GM19043 (cell line): ENCODE data around the gene PLPPR3.
"Not testable (repeated sequence)": the region's sequence is repeated elsewhere in the genome, so short reads cannot be mapped to it uniquely, and the experiment has no call there.

Source experiments
- ATAC-seq: cut with Tn5 transposase; IDR thresholded peaks from one replicate; pipeline ENCODE4 v1.9.1; 2021; ENCODE audit warnings: low read depth; ENCODE audit not compliant: unreplicated experiment

PLPPR3 gene

GRCh38 chr19:853614-854220 lies 32.0 kb upstream of the PLPPR3 start:
- not testable (repeated sequence) for ATAC-seq

DNA sequence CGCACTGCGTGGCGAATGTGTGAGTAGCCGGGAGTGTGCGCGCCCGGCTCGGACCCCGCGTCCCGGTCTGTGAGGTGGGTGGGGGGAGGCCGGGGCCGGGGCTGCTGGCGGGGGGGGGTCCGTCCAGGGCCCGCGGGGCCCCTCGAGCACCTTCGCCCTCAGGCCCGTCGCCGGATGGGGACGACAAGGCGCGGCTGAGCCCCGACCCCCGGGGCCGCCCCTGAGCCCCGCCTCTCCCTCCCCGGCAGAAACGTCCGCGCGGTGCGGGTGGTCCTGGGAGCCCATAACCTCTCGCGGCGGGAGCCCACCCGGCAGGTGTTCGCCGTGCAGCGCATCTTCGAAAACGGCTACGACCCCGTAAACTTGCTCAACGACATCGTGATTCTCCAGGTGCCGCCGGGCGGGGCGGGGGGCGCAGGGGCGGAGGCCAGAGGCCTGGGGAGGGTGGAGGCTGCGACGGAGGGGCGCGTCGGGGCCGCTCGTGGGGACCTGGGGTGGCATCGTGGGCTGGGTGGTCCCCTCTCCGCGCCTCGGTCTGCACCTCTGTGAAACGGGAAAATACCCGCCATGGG lies 31.3 kb upstream of the PLPPR3 start:
- ATAC-seq: no peak

DNA sequence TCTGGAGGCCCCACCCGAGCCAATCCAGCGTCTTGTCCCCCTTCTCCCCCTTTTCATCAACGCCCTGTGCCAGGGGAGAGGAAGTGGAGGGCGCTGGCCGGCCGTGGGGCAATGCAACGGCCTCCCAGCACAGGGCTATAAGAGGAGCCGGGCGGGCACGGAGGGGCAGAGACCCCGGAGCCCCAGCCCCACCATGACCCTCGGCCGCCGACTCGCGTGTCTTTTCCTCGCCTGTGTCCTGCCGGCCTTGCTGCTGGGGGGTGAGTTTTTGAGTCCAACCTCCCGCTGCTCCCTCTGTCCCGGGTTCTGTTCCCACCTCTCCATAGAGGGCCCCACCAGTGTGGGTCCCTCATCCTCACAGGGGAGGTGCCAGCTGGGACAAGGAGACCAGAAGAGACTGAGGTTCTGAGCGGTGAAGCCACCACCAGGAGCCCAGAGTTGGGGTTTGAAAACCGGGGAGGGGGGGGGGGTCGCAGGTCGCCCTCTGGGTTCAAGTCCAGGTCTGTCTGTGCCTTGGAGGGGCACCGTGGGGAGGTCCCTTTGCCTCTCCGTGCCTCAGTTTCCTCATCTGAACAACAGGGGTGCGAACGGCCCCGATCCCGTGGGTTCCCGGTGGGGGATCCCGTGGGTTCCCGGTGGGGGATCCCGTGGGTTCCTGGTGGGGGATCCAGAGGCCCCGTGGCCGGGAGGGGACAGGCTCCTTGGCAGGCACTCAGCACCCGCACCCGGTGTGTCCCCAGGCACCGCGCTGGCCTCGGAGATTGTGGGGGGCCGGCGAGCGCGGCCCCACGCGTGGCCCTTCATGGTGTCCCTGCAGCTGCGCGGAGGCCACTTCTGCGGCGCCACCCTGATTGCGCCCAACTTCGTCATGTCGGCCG lies 30.6 kb upstream of the PLPPR3 start, which contains the start of gene ELANE:
Gene ELANE (plus strand): TSS at position 168 of the 878 bp plus-strand sequence. CDS start 26 bp downstream, at position 194.
- no peak for ATAC-seq

- ATAC-seq: no peak
Observed at GRCh38 chr19:850979-851335, 29.2 kb upstream of the PLPPR3 start.

DNA sequence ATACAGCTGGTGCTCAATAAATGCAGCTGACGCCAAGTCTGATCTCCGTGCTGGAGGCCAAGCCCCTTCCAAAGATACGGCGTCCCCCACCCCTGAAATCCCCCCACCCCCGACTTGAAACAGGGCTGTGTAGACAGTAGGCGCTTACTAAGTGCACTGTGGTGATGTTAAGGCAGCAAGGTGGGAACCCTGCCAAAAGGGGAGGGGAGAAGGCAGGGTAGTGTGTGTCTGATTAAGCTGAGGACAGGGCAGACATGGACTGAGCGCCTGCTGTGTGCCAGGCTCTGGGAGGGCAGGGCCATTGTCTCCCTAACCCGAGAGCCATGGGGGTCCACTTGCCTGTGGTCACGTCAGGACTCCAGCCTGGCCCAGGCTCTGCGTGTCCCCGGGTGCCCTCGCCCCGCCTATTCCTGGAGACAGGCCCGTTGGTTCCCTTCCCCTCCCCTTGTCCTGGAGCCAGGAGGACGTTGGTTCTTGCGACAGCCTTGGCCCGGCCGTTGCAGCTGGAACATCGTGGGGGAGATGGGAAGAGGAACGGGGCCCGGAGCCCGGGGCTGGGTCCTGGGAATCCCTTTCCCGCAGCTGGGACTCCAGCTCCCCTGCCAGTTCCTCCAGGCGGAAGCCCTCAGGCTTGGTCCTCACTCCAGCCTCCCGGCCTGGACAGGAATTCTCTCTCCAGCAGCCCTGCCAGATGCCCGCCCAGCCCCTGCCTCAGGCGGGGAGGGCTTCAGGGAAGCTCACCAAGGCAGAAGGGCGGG lies 28.6 kb upstream of the PLPPR3 start:
- ATAC-seq: no peak

DNA sequence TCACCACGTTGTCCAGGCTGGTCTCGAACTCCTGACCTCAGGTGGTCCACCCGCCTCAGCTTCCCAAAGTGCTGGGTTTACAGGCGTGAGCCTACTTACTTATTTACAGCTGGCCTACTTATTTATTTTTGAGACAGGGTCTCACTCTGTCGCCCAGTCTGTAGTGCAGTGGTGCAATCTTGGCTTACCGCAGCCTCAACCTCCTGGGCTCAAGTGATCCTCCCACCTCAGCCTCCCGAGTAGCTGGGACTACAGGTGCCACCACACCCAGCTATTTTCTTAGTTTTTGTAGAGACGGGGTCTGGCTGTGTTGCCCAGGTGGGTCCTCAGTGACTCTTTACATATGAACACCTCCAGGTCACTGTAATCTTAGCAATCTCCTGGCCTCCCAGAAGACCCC lies 27.4 kb upstream of the PLPPR3 start:
- not testable (repeated sequence) for ATAC-seq

DNA sequence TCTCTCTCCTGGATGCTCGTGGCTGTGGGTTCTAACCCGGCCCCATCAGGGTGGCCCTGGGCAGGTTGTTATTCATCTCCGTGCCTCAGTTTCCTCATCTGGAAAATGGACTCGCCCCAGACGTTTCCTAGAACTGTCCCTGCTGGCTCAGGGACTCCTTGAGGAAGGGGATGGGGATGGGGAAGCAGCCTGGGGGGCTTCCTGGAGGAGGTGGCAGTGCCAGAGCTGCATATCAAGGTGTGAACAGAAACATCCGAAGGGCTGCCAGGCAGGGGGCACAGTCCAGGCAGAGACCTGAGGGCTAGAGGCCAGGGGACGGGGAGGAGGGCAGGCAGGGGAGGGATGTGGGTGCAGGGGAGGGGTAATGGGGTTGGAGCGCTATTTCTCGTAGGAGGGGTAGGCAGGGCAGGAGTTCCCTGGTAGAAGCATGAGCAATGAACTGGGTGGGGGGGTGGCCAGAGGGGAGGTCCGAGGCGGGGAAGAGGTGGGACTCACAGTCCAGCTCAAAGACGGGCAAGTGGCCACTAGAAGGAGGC lies 26.7 kb upstream of the PLPPR3 start:
- no peak for ATAC-seq

DNA sequence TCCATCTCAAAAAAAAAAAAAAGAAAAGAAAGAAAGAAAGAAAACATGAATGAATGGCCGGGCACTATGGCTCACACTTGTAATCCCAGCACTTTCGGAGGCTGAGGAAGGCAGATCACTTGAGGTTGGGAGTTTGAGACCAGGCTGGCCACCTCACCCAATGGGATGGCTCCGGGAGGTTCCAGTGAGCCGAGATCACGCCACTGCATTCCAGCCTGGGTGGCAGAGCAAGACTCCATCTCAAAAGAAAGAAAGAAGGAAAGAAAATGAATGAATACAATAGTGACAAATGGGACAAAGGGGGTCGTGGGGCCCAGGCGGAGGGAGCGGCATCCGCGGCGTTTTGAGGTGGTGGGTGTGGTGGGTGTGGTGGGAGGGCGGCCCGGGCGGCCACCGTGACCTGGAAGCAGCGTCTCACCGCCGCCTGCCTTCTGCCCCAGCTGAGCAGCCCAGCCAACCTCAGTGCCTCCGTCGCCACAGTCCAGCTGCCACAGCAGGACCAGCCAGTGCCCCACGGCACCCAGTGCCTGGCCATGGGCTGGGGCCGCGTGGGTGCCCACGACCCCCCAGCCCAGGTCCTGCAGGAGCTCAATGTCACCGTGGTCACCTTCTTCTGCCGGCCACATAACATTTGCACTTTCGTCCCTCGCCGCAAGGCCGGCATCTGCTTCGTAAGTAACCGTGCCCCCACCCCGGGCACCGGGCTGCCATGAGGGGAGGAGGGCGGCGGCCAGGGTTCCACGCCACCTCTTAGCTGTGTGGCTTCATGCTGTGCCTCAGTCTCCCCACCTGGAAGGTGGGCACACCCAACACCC lies 24.2 kb upstream of the PLPPR3 start:
- ATAC-seq: no peak

DNA sequence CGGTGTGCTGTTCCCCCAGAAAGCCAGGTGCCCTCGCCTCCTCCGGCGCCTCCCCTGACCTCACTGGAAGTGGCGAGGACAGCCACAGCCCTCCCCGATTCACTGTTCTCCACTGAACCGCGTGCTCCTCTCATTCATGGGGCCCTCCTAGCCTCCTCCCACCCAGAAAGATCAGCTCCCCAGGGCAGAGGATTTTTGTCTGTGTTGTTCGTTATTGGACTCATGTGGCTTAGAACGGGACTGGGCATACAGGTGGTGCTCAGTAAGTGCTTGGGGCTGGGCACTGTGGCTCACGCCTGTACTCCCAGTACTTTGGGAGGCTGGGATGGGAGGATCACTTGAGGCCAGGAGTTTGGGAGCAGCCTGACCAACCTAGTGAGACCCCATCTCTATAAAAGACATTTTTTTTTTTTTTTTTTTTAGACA lies 22.8 kb upstream of the PLPPR3 start:
- no peak for ATAC-seq

GRCh38 chr19:843836-844545 lies 22.2 kb upstream of the PLPPR3 start:
- ATAC-seq: no peak

- no peak for ATAC-seq
Observed at GRCh38 chr19:843180-843835, 21.6 kb upstream of the PLPPR3 start.

- ATAC-seq: not testable (repeated sequence)
Observed at GRCh38 chr19:842802-843179, 21.0 kb upstream of the PLPPR3 start.

- no peak for ATAC-seq
Observed at GRCh38 chr19:840519-841206, 18.9 kb upstream of the PLPPR3 start, which contains the start of gene PRTN3. Gene PRTN3 (plus strand): TSS chr19:840999. CDS start chr19:841009, 10 bp downstream.

- no peak for ATAC-seq
Observed at GRCh38 chr19:835210-835810, 13.6 kb upstream of the PLPPR3 start.

GRCh38 chr19:834216-834615 lies 12.5 kb upstream of the PLPPR3 start:
- ATAC-seq: no peak

DNA sequence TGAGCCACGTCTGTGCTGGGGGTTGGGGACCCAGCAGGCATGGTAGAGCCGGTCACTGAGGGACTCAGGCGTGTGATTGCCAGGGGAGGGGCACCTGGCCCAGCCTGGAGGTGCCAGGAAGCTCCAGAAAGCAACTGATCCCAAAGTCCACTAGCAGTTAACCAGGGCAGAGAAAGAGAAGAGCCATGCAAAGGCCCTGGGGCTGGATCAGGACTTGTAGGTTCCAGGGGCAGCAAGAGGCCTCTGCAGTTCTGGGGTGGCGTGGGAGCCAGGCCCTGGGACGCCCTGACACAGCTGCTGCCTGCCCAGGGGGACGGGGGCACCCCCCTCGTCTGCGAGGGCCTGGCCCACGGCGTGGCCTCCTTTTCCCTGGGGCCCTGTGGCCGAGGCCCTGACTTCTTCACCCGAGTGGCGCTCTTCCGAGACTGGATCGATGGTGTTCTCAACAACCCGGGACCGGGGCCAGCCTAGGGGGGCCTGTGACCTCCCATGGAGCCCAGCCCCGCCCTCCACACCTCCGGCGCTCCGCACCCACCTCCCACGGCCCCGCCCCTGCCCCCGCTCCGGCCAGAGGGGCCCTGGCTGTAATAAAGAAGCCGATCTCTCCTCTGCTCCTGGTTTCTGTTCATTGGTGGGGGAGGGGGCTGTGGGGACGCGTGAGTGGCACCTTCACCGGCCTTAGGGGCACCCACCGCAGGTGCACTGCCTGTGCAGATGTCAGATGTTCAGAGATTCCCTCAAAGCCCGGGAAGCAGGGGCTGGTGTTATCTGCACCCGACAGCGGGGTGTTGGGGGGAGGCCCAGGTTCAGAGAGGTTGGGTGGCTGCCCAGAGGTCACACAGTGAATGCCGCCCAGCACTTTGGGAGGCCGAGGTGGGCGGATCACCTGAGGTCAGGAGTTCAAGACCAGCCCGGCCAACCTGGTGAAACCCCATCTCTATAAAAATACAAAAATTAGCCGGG lies 9.9 kb upstream of the PLPPR3 start:
- no peak for ATAC-seq
